ENCODE results near the gene OR2V2. TPM values are rescaled to one million over a fixed set of nuclear protein-coding genes. Genes with fewer than 3 reads are reported as not detected.

Gene OR2V2
- total RNA-seq, 1 donor from 2014 or later: 2.4 TPM

DNA sequence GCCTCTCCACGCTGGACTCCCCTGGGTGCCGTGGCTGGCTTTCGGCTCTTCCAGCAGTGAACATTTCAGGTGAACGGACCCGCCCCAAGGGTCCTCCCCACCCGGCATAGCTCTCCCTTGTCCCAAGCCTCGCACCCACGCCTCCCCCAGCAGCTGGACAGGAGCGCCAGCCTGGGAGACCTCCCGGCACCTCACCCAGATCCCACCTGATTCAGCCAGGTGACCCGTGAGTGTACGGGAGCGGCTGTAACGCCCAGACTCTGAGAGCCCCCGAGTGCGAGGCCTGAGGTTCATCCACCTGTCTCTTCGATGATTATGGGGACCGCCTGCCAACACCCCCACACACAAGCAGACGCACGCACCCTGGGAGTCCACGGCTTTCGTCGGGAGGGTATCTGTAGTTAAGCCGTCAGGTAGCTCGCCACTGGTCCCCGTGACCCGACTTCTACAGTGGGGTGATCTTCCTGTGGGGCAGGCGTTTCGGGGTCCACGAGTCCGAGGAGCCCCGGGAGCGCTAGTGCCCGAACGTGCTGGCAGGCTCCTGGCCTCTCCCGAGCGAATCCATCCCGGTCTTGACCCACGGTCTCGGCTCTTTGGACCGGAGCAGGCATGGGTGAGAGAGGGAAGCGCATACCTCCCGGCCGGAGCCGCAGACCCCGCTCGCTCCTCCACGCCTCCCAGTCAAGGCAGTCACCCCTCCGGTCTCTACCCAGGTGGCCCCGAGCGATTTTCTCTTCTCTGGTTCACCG lies 42.8 kb downstream of the OR2V2 start:
- no peak for DNase-seq (ENCODE audit: low spot score)

DNA sequence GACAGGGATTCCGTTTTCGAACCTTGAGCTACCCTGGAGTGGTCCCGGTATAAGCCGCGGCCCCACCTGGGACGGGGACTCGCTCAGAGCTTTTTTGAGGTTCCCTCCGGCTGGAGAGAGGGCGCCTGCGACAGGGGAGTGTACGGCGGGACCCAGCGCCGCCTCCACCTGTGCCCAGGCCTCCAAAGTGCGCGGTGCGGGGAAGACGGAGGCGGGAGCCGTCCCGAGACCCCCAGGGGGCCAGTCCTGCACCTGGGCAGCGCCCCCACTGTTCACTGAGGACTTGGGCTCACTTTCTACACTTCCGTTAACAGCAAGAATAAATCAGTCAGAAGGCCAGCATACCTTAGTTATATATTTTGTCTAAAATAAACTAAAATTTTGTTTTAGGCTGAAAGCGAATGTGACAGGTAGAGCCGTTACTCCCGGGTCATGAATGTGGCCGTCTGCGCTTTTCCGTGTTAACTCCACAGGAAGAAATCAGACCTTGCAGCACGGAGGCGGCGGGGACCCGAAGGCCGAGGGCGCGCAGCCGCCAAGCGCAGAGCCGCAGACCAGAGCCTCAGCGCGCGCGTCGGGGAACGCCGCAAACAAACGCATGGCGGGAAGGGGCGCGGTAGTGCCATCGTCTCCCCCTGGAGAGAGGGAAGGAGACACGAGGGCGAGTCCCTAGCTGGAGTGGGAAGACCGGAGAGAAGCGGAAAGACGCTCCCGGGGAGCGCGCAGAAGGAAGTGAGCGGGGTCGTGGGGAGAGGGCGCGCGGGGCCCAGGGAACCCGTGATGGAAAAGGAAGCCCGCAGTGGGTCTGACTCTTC lies 43.5 kb downstream of the OR2V2 start:
- DNase-seq (ENCODE audit: low spot score): no peak

DNA sequence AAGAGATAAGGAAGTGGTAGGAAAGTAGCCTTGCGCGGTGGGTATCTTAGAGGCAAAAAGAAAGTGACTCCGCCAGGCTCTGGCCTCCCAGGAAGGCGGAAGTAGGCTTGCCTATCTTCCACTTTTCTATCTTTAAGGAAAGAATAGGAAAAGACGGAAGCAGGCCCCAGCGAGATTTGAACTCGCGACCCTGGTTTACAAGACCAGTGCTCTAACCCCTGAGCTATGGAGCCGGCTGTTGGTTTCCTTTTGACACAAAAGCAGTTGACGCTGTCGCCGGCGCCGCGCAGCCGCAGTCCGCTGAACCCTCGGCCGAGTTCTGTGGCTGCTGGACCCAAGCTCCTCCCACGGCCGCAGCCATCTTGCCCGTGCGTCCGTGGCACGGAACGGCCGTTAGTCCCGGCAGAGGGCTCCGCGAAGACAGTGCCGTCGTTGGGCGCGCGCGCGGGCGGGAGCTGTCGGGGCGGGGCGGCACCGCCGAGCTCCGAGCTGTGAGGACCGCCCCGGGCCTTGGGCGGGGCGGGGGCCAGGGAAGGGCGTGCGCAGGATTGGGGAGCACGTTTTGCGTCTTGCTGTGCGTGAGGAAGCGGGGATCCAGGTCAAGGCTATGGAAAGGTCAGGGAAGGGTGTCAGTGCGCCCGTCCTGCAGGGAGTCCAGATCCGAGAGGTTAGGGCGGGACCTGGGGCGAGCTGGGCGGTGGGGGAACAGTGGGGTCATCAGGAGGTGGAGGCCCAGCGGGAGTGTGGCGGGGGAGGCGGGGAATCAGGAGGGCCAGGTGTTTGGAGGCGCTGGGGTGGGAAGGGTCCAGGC lies 44.3 kb downstream of the OR2V2 start:
- DNase-seq (ENCODE audit: low spot score): peak; percentile 98

DNA sequence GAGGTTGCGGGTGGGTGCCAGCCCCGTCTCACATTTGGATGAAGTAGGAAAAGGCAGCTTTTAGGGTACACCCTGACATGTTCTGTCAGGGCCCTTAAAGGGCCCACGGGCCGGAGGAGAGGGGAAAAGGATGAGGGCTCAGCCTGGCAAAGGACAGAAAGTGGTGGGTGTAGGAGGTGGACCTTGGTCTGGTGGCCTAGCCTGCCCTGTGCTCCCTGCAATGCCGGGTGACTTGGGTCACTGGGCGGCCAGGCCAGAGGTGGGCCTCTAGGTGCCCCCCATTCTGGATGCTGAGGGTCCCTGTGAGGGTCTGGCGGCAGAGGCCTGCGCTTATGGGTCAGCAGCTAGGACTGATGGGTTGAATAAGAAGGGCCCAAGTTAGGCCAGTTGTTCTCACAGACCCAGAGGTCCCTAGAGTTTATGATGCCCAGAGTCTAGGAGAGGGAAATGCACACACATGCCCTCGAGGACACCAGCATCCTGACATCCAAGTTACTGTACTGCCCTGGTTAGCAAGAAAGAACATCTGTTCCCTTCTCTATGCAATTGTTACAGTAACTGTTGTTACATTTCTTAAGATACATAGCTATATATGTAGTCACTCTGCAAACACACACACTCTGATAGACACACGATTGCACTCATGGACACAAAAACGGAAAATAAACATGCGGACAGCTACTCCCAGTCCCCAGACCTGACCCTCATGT lies 45.1 kb downstream of the OR2V2 start:
- DNase-seq (ENCODE audit: low spot score): no peak

DNA sequence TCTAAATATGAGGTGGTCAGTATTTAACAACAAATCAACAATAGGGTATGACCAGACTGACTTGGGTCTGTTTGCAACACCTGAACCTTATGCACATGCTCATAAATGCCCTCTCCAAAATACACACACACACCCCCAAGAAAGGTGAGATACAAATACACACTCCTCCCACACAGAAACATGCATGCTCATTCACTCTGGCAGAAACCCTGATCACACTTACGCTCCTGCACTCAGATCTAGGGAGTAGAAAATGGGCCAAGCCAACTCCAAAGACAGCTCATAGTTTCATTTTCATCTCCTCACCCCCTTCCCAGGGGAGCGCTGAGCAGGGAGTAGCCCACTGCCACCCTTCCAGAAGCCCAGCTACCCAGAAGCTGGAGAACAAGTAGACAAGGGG lies 46.3 kb downstream of the OR2V2 start:
- DNase-seq (ENCODE audit: low spot score): no peak

DNA sequence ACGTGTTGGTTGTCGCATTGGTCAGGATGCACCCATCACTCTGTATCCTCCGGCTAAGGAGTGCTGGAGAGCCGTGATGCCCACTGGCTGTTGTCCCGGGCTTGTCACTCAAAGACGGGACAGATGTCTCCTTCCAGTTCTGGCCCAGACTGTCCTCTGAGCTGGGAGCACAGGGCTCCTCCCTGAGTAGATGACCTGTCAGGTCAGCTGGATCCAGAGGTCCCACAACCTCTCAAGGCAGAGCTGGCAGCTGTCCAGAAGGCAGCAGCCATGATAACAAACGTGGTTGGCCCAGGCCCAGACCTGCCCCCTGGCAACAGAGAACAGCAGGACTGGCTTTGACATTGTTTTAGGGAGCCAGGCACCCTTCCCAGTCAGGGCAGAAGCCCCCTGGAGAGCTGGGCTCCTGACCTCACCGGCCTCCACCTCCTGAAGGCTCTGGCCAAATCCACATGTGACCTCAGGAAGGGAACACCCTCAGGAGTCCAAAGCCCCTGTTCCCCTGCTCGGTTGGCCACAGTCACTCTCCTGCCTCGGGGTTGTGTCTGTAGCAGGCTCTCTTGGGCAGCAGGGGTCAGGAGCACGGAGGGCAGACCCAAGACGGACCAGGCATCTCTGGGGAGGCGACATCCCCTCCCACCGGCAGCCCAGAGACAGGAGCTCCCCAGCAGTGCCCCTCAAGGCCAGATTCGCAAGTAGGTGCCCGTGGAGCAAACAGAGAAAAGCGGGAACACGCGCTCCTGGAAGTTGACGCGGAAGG lies 47.3 kb downstream of the OR2V2 start:
- no peak for DNase-seq (ENCODE audit: low spot score)

DNA sequence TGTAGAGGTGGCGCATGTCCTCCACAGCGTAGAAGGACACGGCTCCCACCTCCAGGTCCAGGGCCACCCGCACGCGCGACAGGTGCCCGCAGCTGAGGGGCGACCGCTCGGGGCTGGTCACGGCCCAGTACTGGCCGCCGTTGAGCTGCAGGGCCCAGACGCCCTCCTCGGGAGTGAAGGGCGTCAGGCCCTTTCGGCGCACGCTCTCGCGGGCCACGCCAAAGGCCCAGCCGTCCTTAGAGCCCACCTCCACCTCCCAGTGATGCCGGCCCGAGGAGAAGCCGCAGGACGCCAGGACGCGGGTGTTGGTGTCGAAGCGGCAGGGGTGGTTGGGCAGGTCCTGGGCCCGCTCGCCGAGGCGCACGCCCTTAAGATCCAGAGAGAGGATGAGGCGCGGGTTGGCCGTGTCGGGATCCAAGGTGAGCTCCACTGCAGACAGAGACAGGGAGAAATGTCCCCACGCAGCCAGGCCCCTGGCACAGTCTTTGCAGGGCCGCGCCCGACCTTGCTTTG lies 47.9 kb downstream of the OR2V2 start:
- DNase-seq (ENCODE audit: low spot score): no peak

DNA sequence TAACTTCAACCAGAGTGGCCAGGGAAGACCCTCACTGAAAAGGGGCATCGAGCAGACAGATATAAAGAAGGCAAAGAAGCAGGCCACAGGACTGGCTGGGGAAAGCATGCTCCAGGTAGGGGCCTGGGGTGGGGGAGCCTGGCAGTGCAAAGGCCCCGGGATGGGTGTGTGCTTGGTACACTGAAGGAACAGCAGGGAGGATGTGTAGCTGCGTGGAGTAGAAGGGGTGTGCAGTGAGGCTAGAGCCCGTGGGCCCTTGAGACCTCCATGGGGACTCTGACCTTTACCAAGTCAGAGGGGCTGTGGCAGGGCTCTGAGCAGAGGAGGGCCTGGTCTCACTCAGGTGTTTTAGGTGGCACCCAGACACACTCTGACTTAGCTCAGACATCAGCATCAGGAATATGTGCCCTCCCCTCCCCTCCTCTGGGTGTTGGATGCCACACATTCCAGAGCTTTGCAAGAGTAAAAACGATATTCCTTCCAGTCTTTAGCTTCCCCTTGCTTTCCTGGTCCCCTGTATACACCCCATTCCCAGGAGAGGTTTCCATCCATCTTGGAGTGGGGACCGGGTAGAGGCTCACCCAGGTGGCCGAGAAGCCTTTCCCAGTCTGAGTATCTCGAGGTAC lies 50.1 kb downstream of the OR2V2 start:
- no peak for DNase-seq (ENCODE audit: low spot score)

DNA sequence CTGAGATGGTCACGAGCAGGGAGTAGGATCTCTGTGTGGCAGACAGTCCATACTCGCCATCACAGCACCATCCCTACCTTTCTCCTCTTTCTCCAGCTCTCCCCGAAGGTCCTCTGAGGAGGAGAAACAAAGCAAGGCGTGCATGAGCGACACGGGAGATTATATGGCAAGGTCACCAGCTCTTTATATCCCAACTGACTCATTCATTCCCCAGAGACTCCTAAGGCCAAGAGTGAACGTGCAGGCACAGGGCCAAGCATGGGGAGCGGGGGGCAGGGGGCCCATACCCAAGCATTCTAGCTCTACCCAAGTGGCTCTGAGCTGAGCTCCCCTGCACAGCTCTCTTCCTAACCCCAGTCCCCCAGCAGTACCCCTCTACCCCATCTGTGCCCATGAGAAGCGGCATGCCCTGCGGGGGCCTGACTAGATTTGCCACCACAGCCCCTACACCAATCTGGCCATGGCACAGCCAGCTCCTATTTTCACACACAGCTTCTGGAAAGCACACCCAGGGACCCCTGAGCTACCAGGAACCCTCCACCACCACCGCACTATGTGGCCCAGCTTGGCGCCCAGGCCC lies 50.8 kb downstream of the OR2V2 start:
- no peak for DNase-seq (ENCODE audit: low spot score)

DNA sequence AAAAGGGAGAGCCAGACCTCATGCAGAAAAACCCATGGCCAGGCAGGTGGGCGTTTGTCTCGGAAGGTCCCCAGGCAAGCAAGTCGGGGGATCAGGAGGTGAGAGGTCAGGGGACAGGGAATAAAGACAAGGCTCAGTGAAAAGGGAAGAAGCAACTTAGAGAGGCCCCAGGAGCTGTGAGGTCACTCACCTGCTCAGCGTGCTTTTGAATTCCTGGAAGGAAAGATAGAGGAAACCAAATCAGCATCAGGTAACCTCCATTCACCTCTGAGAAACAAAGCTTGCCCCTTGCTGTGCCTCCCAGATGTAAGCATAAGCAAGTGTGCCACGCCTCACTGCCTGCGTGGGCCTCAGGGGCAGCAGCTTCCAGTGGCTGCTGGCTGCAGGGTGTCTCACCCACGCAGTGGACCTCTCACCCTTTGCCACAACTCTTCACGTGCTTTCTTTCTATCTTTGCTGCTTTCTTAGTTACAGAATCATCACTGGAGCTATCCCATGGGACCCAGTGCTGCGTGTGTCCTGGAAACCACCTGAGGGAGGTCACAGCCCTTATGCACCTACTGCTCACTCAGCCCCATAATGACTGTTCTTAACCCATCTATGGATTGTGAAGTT lies 51.6 kb downstream of the OR2V2 start:
- DNase-seq (ENCODE audit: low spot score): no peak

DNA sequence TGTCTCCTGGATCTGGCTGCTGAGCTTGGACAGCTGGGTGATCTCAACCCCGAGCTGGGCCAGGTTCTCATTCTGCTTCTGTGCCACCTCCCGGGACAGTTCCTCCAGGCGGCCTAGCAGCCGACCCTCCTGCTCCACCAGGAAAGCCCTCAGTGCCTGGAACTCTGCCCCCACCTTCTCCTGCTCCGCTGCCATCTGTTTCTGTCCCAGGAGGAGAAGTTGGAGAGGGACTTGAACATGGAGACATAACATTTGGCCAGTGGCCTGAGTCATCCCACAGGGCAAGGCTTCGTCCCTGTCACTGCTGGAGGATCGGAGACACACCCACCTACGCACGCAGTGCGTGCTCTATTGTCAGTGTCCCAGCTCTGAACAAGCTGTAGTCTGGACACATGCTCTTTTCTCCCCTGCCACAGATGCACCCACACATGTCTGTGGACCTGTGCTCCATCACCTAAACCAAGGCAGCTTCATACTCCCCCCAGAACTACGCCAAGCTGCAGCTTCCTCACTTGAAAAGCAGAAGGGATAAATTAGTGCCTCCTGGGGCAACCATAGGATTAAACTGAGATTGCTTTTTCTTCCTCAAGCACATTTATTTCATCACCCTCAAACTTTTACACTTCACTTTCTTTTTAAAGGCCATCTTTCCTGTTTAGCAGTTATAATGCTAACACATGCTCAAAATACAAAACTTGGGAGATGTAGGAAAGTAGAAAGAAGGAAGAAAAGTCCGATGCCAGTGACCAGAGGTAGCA lies 52.7 kb downstream of the OR2V2 start:
- no peak for DNase-seq (ENCODE audit: low spot score)

DNA sequence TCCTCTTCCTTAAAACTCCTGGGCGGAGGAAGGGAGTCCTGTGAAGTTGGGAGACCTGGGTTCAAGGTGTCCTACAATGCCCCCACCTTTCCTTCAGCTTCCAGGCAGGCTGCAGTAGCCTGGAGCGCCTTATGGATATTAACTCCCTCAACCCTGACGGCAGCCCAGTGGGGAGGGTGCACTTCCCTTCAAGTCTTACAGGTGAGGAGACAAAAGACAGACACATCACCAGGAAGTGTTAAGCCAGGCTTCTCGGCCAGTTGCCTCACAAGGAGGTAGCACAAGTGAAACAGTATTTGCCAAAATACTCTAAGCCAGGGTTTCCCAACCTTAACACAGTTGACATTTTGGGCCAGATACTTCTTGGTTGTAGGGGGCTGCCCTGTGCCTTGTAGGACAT lies 53.4 kb downstream of the OR2V2 start:
- no peak for DNase-seq (ENCODE audit: low spot score)

DNA sequence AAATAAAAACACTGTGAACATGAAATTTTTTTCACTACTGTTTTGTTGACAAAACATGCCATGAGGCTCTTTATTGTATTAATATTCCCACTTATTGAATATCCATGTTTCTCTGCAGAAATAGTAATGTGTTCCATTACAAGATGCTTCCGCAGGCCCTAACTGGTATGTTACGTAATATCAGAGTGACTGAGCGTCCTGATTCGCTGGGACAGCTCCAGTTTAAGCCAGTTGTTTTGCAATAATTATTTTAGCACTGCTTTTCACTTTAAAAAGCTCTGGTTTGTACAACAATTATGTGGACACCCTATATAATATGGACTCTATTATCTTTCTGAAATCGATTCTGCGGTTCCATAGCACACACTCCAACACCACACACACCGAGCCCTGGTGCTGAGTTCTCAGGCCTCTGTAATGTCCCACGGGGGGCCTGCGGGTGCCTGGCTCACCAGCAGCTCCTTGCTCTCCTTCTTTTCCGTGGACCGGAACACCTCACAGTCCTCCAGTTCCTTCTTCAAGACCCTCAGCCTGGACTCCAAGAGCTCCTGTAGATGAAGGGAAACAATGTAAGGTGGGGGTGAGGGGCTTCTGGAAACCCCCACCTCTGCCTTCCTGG lies 55.8 kb downstream of the OR2V2 start:
- no peak for DNase-seq (ENCODE audit: low spot score)

DNA sequence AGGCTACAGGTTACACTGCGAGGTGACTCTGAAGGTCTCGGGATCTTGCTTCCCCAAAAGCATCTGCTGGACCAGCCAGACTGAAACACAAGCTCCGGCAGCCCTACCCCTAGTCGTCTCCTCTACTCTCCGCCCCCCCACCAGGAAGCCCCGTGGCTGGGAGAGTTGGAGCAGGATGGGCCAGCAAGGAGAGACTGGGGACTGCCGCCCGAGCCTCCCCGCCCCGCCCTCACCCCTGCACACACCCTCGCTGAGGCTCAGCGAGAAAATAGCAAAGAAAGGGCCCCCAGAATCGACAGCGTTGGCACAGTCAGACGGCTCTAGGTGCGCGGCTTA lies 56.4 kb downstream of the OR2V2 start:
- no peak for DNase-seq (ENCODE audit: low spot score)

DNA sequence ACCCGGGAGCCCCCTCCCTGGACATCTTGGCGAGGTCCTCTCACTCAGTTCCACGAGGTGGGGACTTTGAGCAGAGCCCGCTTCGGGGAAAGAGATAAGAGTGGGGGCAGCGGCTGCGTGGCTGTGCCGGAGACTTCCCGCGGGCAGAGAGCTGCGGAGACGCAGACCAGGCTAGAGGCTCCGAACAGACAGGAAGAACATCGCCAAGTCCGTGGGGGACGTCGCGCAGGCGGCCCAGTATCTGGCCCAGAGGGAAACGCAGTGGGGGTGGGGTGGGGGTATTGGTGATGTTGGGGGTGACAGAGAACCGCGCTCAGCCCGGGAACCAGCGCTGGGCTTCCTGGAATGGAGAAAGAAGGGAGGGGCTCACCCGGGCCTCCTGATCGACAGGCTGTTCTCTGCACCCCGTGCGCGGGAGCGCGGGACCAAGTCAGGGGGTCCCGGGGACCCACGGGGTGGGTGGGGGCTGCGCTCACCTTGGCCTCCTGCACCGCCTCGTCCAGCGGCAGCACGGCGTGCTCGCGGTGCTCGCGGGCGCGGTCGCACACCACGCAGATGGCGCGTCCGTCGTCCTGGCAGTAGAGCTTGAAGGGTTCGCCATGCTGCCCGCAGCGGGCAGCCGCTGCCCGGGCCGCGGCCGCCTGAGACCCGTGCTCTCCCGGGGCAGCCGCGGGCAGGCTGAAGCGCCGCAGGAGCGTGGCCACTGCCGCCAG lies 56.9 kb downstream of the OR2V2 start:
- DNase-seq (ENCODE audit: low spot score): peak; percentile 26

DNA sequence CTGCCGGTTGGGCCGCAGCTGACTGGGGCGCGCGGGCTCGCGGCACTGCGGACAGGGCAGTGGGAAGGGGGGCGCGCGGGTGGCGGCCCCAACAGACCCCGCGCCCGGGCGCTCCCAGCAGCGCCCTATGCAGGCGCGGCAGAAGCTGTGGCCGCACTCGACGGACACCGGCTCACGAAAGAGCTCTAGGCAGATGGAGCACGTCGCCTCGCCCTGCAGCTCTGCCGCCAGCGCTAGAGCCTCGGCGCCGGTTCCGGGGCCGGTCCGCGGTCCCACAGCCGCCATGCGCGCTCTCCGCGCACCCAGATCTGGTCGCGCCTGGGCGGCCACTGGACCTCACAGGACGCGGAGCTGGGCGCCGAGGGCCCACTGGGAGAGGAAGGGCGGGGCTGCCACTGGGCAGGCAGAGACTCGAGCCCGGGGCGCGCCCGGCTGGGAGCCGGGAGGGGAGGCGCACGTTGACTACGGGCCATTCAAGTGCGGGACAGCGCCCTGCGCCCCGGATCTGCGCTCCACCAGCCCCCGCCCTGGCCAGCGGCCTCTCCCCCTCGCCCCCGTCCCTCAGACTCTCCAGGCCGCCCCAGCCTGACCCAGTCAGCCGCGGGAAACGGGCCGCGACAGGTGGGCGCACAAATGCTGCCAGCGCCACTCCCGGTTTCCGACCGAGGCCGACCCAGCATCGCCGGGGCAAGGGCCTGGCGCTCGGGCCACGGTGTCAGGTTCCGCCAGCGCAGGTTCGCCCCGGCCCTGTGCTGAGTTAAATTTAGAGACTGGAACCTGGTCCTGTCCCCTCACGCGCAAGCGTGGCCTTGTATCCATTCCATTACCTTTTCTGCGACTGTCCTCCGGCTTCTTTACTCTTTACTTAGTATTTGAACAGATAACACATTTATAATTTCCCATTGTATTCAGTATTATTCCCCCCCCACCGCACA lies 57.7 kb downstream of the OR2V2 start, which contains the start of gene TRIM7:
Gene TRIM7 (minus strand): TSS at position 371 of the 935 bp plus-strand sequence. CDS start 86 bp downstream, at position 285.
- no peak for DNase-seq (ENCODE audit: low spot score)
